Activated naive CD8-positive, alpha-beta T cell treated with anti-CD3 and anti-CD28 coated beads for 36 hours (primary cell): ENCODE data around the gene WNT16. TPM values are rescaled to one million over a fixed set of nuclear protein-coding genes. Genes with fewer than 3 reads are reported as not detected.

Experiments used
- DNase-seq: peaks from one replicate; pipeline ENCODE4 v3.0.0; 2021
- H3K27ac Mint-ChIP-seq: one replicate; pipeline ENCODE4 v1.8.0; 2022; ENCODE audit warnings: mild to moderate bottlenecking, moderate library complexity, mixed read lengths
- H3K27me3 Mint-ChIP-seq: one replicate; pipeline ENCODE4 v1.8.0; 2022; ENCODE audit warnings: mild to moderate bottlenecking, mixed read lengths
- H3K36me3 Mint-ChIP-seq: one replicate; pipeline ENCODE4 v1.8.0; 2021; ENCODE audit warnings: mild to moderate bottlenecking, mixed read lengths
- H3K4me1 Mint-ChIP-seq: one replicate; pipeline ENCODE4 v1.8.0; 2021; ENCODE audit warnings: mixed read lengths
- H3K4me3 Mint-ChIP-seq: one replicate; pipeline ENCODE4 v1.8.0; 2022; ENCODE audit warnings: mild to moderate bottlenecking, moderate library complexity, mixed read lengths
- H3K9me3 Mint-ChIP-seq: one replicate; pipeline ENCODE4 v1.8.0; 2022; ENCODE audit warnings: mixed read lengths
- total RNA-seq, 2 experiments: library from RNA; stranded (reverse); gene quantifications; one replicate each; pipeline ENCODE4 v1.2.3, GENCODE V29; 2021

Gene WNT16
- total RNA-seq, 2 experiments from 2014 or later, result not detected

- no peak for DNase-seq
- Mint-ChIP-seq H3K4me1 (no peaks in the 10 kb centered on the region), H3K4me3 (no peak overlapping the region), H3K9me3 (no peaks in the 10 kb centered on the region), H3K27me3 (no peaks in the 10 kb centered on the region), H3K27ac (no peak overlapping the region), H3K36me3 (peaks cover 23% of the 10 kb centered on the region)
These were observed 22.9 kb downstream of the WNT16 start for GRCh38 chr7:121351682-121352081.

- Mint-ChIP-seq H3K4me3 (no peak overlapping the region), H3K27me3 (no peaks in the 10 kb centered on the region), H3K36me3 (peaks cover 18% of the 10 kb centered on the region), H3K4me1 (no peaks in the 10 kb centered on the region), H3K27ac (no peak overlapping the region), H3K9me3 (no peaks in the 10 kb centered on the region)
- DNase-seq, result no peak
These were observed 23.5 kb downstream of the WNT16 start for GRCh38 chr7:121352323-121352722.

- no peak for DNase-seq
- Mint-ChIP-seq H3K4me3 (no peak overlapping the region), H3K4me1 (no peaks in the 10 kb centered on the region), H3K27me3 (no peaks in the 10 kb centered on the region), H3K9me3 (no peaks in the 10 kb centered on the region), H3K36me3 (peaks cover 12% of the 10 kb centered on the region), H3K27ac (no peak overlapping the region)
These were observed 26.8 kb downstream of the WNT16 start for GRCh38 chr7:121355574-121355973.

GRCh38 chr7:121360564-121360963, 31.8 kb downstream of the WNT16 start:
- H3K36me3 Mint-ChIP-seq, result peaks cover 8% of the 10 kb centered on the region
- H3K4me1 Mint-ChIP-seq, result no peaks in the 10 kb centered on the region
- no peak overlapping the region for H3K27ac Mint-ChIP-seq
- H3K27me3 Mint-ChIP-seq, result no peaks in the 10 kb centered on the region
- no peak for DNase-seq
- no peaks in the 10 kb centered on the region for H3K9me3 Mint-ChIP-seq
- no peak overlapping the region for H3K4me3 Mint-ChIP-seq

DNA sequence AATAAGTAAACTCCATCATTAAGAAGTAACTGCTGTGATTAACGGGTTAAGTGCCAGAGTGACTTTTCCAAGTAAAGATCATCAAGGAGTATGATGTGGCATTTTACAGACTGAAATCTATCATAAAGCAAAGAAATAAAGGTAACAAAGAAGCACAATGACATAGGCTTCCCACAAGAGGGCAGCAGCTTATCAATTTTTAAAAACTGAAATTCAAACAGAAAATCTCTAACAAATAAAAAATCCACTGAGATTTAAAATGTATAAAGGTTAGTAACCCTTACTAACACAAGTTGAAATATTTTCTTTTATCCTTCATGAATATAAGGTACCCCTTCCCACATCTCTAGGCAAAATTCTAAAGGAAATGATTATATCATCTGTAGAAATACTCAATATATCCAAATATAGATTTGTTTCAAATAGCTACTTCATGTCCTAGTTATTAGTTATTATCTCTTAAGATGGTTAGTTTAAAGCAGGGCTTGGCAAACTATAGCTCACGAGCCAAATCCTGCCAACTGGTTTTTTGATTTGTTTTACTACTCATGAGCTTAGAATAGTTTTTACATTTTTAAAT, 38.1 kb downstream of the WNT16 start:
- DNase-seq, result no peak
- H3K27me3 Mint-ChIP-seq, result no peaks in the 10 kb centered on the region
- H3K4me3 Mint-ChIP-seq, result no peak overlapping the region
- peaks cover 13% of the 10 kb centered on the region for H3K36me3 Mint-ChIP-seq
- no peaks in the 10 kb centered on the region for H3K9me3 Mint-ChIP-seq
- H3K4me1 Mint-ChIP-seq, result peaks cover 20% of the 10 kb centered on the region
- H3K27ac Mint-ChIP-seq, result no peak overlapping the region

- peak overlapping the region; percentile 40 for H3K27ac Mint-ChIP-seq
- H3K36me3 Mint-ChIP-seq, result peaks cover 16% of the 10 kb centered on the region
- no peaks in the 10 kb centered on the region for H3K27me3 Mint-ChIP-seq
- no peak overlapping the region for H3K4me3 Mint-ChIP-seq
- no peak for DNase-seq
- H3K9me3 Mint-ChIP-seq, result no peaks in the 10 kb centered on the region
- H3K4me1 Mint-ChIP-seq, result peaks cover 31% of the 10 kb centered on the region
These were observed 40.7 kb downstream of the WNT16 start for GRCh38 chr7:121369462-121369861.

DNA sequence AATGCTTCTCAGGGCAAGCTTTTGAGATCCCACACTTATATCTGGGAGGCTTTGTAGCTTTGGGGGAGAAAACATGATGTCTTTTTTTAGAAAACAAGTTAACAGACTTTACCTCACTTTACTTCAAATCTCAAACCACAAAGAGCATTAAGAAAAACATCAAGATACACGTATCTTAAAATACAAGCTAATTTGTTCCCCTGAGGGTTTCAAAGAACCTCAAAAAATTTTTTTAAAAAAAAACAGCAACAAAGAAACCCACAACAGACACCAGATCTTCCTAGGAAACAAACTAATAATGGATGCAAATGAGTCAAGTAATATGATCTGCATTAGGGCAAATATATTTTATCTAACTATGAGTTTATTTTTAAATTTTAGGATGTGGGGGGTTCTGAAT, 42.6 kb downstream of the WNT16 start:
- peaks cover 33% of the 10 kb centered on the region for H3K4me1 Mint-ChIP-seq

DNA sequence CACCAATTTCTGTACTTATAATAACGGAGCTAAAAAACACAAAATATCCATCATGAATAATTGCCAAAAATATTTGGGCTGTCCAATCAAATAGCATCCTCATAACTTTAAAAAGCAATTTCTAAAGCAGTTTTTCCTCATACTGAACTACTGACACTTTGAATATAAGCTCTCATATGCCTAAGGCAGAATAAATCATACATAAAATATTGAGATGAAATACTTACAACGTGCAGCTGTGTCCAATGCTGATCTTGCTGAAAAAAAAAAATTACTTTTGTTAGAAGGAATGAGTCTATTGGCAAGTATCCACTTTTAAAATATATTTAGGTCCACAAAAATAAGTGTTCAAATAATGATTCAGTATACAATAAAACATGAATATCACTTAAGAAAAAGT, 43.1 kb downstream of the WNT16 start:
- Mint-ChIP-seq H3K36me3 (peaks cover 26% of the 10 kb centered on the region), H3K27ac (peak overlapping the region; percentile 65), H3K9me3 (no peaks in the 10 kb centered on the region), H3K27me3 (no peaks in the 10 kb centered on the region), H3K4me1 (peaks cover 33% of the 10 kb centered on the region), H3K4me3 (no peak overlapping the region)
- DNase-seq, result no peak

More for the DNA sequence above, 42.6 kb downstream of the WNT16 start:
- no peak for DNase-seq
- Mint-ChIP-seq H3K27ac (peak overlapping the region; percentile 53), H3K4me3 (no peak overlapping the region), H3K9me3 (no peaks in the 10 kb centered on the region), H3K27me3 (no peaks in the 10 kb centered on the region), H3K36me3 (peaks cover 26% of the 10 kb centered on the region)

- H3K4me1 Mint-ChIP-seq, result peaks cover 36% of the 10 kb centered on the region
- H3K27me3 Mint-ChIP-seq, result no peaks in the 10 kb centered on the region
- H3K9me3 Mint-ChIP-seq, result no peaks in the 10 kb centered on the region
- H3K27ac Mint-ChIP-seq, result peak overlapping the region; percentile 73
- peaks cover 29% of the 10 kb centered on the region for H3K36me3 Mint-ChIP-seq
- H3K4me3 Mint-ChIP-seq, result peak overlapping the region; percentile 7
- DNase-seq, result no peak
These were observed 43.7 kb downstream of the WNT16 start for GRCh38 chr7:121372376-121373010.

DNA sequence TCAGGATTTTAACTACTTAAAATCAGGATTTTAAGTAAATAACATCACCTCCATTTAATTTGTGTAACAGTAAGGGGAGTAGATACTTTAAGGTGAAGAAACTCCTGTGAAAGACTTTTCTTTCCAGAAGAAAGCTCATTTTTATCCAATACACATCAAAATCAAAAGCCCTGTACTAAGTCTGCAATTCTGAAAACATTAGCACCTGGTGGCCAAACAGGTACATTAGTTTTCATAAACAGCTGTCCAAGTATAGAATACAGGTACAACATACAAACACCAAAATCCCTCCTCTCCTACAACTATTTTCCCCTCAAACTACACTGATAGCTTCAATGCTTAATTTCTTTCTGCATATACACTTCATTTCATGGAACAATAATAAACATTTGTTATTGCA, 44.4 kb downstream of the WNT16 start:
- DNase-seq, result no peak
- Mint-ChIP-seq H3K27ac (peak overlapping the region; percentile 54), H3K27me3 (no peaks in the 10 kb centered on the region), H3K4me3 (no peak overlapping the region), H3K36me3 (peaks cover 31% of the 10 kb centered on the region), H3K4me1 (peaks cover 36% of the 10 kb centered on the region), H3K9me3 (no peaks in the 10 kb centered on the region)

GRCh38 chr7:121376979-121377378, 48.2 kb downstream of the WNT16 start:
- Mint-ChIP-seq H3K9me3 (no peaks in the 10 kb centered on the region), H3K36me3 (peaks cover 28% of the 10 kb centered on the region), H3K4me1 (peaks cover 30% of the 10 kb centered on the region), H3K4me3 (no peak overlapping the region), H3K27me3 (no peaks in the 10 kb centered on the region), H3K27ac (no peak overlapping the region)
- DNase-seq, result no peak

- Mint-ChIP-seq H3K36me3 (peaks cover 26% of the 10 kb centered on the region), H3K4me3 (no peak overlapping the region), H3K27me3 (no peaks in the 10 kb centered on the region), H3K4me1 (peaks cover 44% of the 10 kb centered on the region), H3K27ac (no peak overlapping the region), H3K9me3 (no peaks in the 10 kb centered on the region)
- no peak for DNase-seq
These were observed 51.1 kb downstream of the WNT16 start for GRCh38 chr7:121379930-121380329.

GRCh38 chr7:121382473-121382872, 53.7 kb downstream of the WNT16 start:
- Mint-ChIP-seq H3K36me3 (peaks cover 13% of the 10 kb centered on the region), H3K9me3 (no peaks in the 10 kb centered on the region), H3K27me3 (no peaks in the 10 kb centered on the region), H3K27ac (no peak overlapping the region), H3K4me1 (peaks cover 52% of the 10 kb centered on the region), H3K4me3 (no peak overlapping the region)
- no peak for DNase-seq

- Mint-ChIP-seq H3K4me3 (no peak overlapping the region), H3K4me1 (peaks cover 56% of the 10 kb centered on the region), H3K9me3 (no peaks in the 10 kb centered on the region), H3K27me3 (no peaks in the 10 kb centered on the region), H3K36me3 (peaks cover 11% of the 10 kb centered on the region), H3K27ac (peak overlapping the region; percentile 16)
- no peak for DNase-seq
These were observed 54.6 kb downstream of the WNT16 start for GRCh38 chr7:121383235-121383910.

- Mint-ChIP-seq H3K4me3 (no peak overlapping the region), H3K4me1 (peaks cover 65% of the 10 kb centered on the region)
These were observed 55.5 kb downstream of the WNT16 start for GRCh38 chr7:121384265-121384664.

More at GRCh38 chr7:121384265-121384664, 55.5 kb downstream of the WNT16 start:
- Mint-ChIP-seq H3K36me3 (peaks cover 11% of the 10 kb centered on the region), H3K9me3 (no peaks in the 10 kb centered on the region), H3K27ac (peak overlapping the region; percentile 59), H3K27me3 (no peaks in the 10 kb centered on the region)
- no peak for DNase-seq
